ENCODE data around the gene EEIG2.
A peak's percentile ranks its signal among the peaks of the same experiment; 100 is the strongest.
"Not testable (repeated sequence)": the region's sequence is repeated elsewhere in the genome, so short reads cannot be mapped to it uniquely, and the experiment has no call there.

Gene EEIG2

GRCh38 chr1:108559215-108560186 lies at the start of gene EEIG2:
Gene EEIG2 (plus strand): TSS chr1:108560100. CDS start chr1:108560429, 329 bp downstream.
- peak in 13 of 14 donors; percentile 27 to 85 (median 62) for DNase-seq

GRCh38 chr1:108511764-108512163 lies 48.1 kb upstream of the EEIG2 start:
- DNase-seq: no peak

GRCh38 chr1:108512239-108513043 lies 47.5 kb upstream of the EEIG2 start:
- peak in 1 of 14 donors; percentile 3 for DNase-seq

GRCh38 chr1:108513044-108513415 lies 46.9 kb upstream of the EEIG2 start:
- DNase-seq: no peak

GRCh38 chr1:108513914-108514313 lies 46.0 kb upstream of the EEIG2 start:
- DNase-seq: not testable (repeated sequence)

- DNase-seq: not testable (repeated sequence)
Measured at GRCh38 chr1:108517301-108517897, 42.5 kb upstream of the EEIG2 start.

- DNase-seq: no peak
Measured at GRCh38 chr1:108521990-108522393, 37.9 kb upstream of the EEIG2 start.

- no peak for DNase-seq
Measured at GRCh38 chr1:108523829-108524228, 36.1 kb upstream of the EEIG2 start.

GRCh38 chr1:108524676-108525075 lies 35.2 kb upstream of the EEIG2 start:
- DNase-seq: no peak

- no peak for DNase-seq
Measured at GRCh38 chr1:108527135-108527534, 32.8 kb upstream of the EEIG2 start.

GRCh38 chr1:108527837-108528236 lies 32.1 kb upstream of the EEIG2 start:
- no peak for DNase-seq

- no peak for DNase-seq
Measured at GRCh38 chr1:108531444-108531843, 28.5 kb upstream of the EEIG2 start.

GRCh38 chr1:108532730-108533129 lies 27.2 kb upstream of the EEIG2 start:
- DNase-seq: no peak

- no peak for DNase-seq
Measured at GRCh38 chr1:108533351-108534083, 26.4 kb upstream of the EEIG2 start.

- no peak for DNase-seq
Measured at GRCh38 chr1:108534759-108535158, 25.1 kb upstream of the EEIG2 start.

GRCh38 chr1:108535315-108535897 lies 24.5 kb upstream of the EEIG2 start:
- not testable (repeated sequence) for DNase-seq

GRCh38 chr1:108536021-108536420 lies 23.9 kb upstream of the EEIG2 start:
- DNase-seq: not testable (repeated sequence)

GRCh38 chr1:108536791-108537190 lies 23.1 kb upstream of the EEIG2 start:
- DNase-seq: not testable (repeated sequence)

GRCh38 chr1:108537976-108538375 lies 21.9 kb upstream of the EEIG2 start:
- DNase-seq: no peak

GRCh38 chr1:108540977-108541376 lies 18.9 kb upstream of the EEIG2 start:
- no peak for DNase-seq

GRCh38 chr1:108541861-108542260 lies 18.0 kb upstream of the EEIG2 start:
- DNase-seq: no peak

- not testable (repeated sequence) for DNase-seq
Measured at GRCh38 chr1:108547493-108547892, 12.4 kb upstream of the EEIG2 start.
